Smooth muscle cell of the umbilical artery (primary cell): ENCODE results near the gene DPH1. TPM values are rescaled to one million over a fixed set of nuclear protein-coding genes. Genes with fewer than 3 reads are reported as not detected.

Experiments used
- total RNA-seq: library from RNA; depleted of rRNA; stranded (reverse); fragments of >200 nt; gene quantifications from 2 replicates; pipeline ENCODE4 v1.2.3, GENCODE V29; 2014

DPH1 gene
- 20.2 and 28.5 TPM in 2 replicates for total RNA-seq

DNA sequence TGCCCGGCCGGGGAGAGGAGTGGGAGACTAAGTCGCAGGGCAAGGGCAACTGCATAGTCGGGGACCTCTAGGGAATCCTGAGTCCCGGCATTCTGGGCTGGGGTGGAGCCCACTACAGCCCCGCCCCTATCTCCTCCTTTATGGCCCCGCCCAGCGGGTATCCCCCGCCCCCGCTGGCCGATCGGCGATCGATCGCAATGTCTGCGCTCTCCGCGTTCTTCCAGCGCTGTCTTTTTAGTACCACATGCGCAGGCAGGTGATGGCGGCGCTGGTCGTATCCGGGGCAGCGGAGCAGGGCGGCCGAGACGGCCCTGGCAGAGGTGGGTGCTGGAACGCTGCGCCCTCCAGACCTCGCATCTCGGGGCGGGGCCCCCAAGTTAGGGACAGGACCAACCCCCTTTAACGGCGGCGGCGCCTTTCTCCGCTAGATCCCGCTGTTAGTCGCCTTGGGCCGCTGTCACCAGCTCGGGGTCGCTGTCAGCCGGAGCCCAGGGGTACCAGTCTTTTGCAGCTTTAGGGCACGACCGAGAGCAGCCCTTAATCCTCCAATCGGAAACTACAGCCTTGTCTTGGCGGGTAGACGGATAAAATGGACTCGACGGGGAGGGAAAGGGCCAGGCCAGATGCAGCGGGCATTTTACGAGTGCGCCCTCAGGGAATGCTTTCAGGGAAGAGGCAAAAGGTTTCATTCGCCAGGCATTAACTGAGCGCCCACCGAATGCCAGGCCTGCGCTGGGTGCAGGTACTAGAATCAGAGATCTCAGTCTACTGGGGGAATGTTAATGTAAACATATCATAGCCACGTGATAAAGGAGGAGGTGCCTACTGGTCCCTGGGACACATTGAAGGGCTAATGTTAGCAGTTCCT is at the start of gene DPH1:
Gene DPH1 (plus strand): TSS at position 243 of the 868 bp plus-strand sequence. CDS start 17 bp downstream, at position 260.

GRCh38 chr17:2025220-2025621 is 4.7 kb upstream of the DPH1 start, which contains the start of gene RTN4RL1:
TSS of gene RTN4RL1 (minus strand) at chr17:2025334. CDS start at chr17:2024865, 469 bp downstream.

GRCh38 chr17:2041561-2042389 is 11.8 kb downstream of the DPH1 start, which contains the start of gene OVCA2:
TSS of gene OVCA2 (plus strand) at chr17:2042022. CDS start at chr17:2042048, 26 bp downstream.

DNA sequence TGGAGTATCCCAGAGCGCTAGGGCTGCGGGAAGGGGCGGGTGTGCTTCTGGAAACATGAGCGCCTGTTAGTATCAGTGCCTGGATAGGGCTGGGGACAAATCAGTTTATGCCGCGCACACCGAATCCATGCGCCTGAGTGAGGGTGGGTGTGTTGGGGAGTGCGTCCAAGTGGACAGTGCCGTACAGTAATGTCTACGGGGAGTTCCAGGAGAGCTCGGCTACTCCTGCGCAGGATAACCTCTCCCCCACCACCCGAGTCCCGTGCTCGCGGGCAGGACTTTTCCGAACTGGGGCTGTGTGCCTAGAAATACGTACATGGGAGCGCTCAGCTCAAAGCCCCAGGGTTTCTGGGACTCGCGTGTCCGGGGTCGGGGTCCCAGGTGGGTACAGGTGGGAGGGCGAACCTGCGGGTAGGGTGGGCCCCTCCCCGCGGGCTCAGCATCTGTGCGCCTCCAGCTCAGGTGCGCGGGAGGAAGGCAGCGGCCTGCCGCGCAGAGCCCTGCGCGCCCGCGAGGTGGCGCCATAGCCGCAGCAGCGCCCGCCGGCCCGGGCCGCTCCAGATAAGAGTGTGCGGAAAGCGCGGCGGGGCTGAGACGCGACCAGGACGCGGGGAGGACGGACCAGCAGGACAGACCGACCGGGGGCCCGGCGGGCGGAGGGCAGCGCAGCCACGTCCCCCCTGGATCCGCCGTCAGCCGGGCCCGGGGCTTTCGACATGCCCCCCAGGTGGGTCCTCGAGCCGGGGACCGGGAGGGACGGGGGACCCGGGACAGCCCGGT is 24.7 kb downstream of the DPH1 start, which contains the start of gene HIC1:
Gene HIC1 (plus strand): TSS at position 592 of the 780 bp plus-strand sequence. CDS start 1,588 bp downstream, outside the sequence.

Other genes starting within 250 kb of the DPH1 start
- gene SMYD4, start 200.3 kb upstream of the DPH1 start, total RNA-seq = 10.1 and 10.4 TPM in 2 replicates
- gene RPA1, start 200.1 kb upstream of the DPH1 start, total RNA-seq = 19.6 and 33.5 TPM in 2 replicates
- 0.05 TPM in 1 of 2 replicates, not detected in the other for gene RTN4RL1, start 4.8 kb upstream of the DPH1 start, total RNA-seq
- 22.7 and 33.9 TPM in 2 replicates for gene OVCA2, start 11.9 kb downstream of the DPH1 start, total RNA-seq
- 42.5 and 67.7 TPM in 2 replicates for gene HIC1, start 24.9 kb downstream of the DPH1 start, total RNA-seq